Type B pancreatic cell (in vitro differentiated cells): ENCODE measurements around the gene CCDC93. TPM values are rescaled to one million over a fixed set of nuclear protein-coding genes. Genes with fewer than 3 reads are reported as not detected.

ENCODE experiments used
- DNase-seq: peaks from one replicate; pipeline ENCODE4 v3.0.0; 2021; ENCODE audit warnings: mixed read lengths; ENCODE audit not compliant: unreplicated experiment; ENCODE audit errors: extremely low spot score
- H3K27ac Mint-ChIP-seq: 2 replicates; pipeline ENCODE4 v1.8.0; 2021; ENCODE audit warnings: mild to moderate bottlenecking, mixed read lengths
- H3K27me3 Mint-ChIP-seq: 2 replicates; pipeline ENCODE4 v1.8.0; 2021; ENCODE audit warnings: mixed read lengths
- H3K36me3 Mint-ChIP-seq: 2 replicates; pipeline ENCODE4 v1.8.0; 2021; ENCODE audit warnings: mixed read lengths
- H3K4me1 Mint-ChIP-seq: one replicate; pipeline ENCODE4 v1.8.0; 2021; ENCODE audit warnings: mixed read lengths; ENCODE audit not compliant: unreplicated experiment
- H3K4me3 Mint-ChIP-seq: 2 replicates; pipeline ENCODE4 v1.8.0; 2021; ENCODE audit warnings: mild to moderate bottlenecking, mixed read lengths
- H3K9me3 Mint-ChIP-seq: 2 replicates; pipeline ENCODE4 v1.8.0; 2021; ENCODE audit warnings: mixed read lengths
- CTCF ChIP-seq: fragments of 200-600 bp; sonication (generic); conservative IDR thresholded peaks from 2 replicates; pipeline ENCODE4 v1.5.0; 2021; ENCODE audit warnings: antibody characterized with exemption, mild to moderate bottlenecking
- total RNA-seq: library from RNA; stranded (reverse); gene quantifications from 2 replicates; pipeline ENCODE4 v1.2.1, GENCODE V29; 2021; ENCODE audit warnings: low replicate concordance

Gene CCDC93
- total RNA-seq, 1 donor from 2014 or later: 36.7 TPM

GRCh38 chr2:117982376-117983033, 31.4 kb downstream of the CCDC93 start:
- H3K36me3 Mint-ChIP-seq: peaks cover 17% of the 10 kb centered on the region
- no peak for TF ChIP-seq CTCF
- H3K27me3 Mint-ChIP-seq: no peaks in the 10 kb centered on the region
- H3K9me3 Mint-ChIP-seq: no peaks in the 10 kb centered on the region
- H3K27ac Mint-ChIP-seq: no peak overlapping the region
- H3K4me1 Mint-ChIP-seq: peaks cover 4% of the 10 kb centered on the region
- DNase-seq: no peak
- H3K4me3 Mint-ChIP-seq: no peak overlapping the region

GRCh38 chr2:117981810-117982209, 32.1 kb downstream of the CCDC93 start:
- Mint-ChIP-seq H3K4me3 (no peak overlapping the region), H3K4me1 (peaks cover 4% of the 10 kb centered on the region), H3K36me3 (peaks cover 20% of the 10 kb centered on the region), H3K9me3 (no peaks in the 10 kb centered on the region), H3K27ac (no peak overlapping the region), H3K27me3 (no peaks in the 10 kb centered on the region)
- DNase-seq: no peak
- TF ChIP-seq CTCF: no peak

- H3K4me1 Mint-ChIP-seq: peaks cover 4% of the 10 kb centered on the region
- no peak for DNase-seq
- H3K27me3 Mint-ChIP-seq: no peaks in the 10 kb centered on the region
- no peak overlapping the region for H3K4me3 Mint-ChIP-seq
- H3K36me3 Mint-ChIP-seq: peaks cover 25% of the 10 kb centered on the region
- H3K27ac Mint-ChIP-seq: no peak overlapping the region
- TF ChIP-seq CTCF: no peak
- no peaks in the 10 kb centered on the region for H3K9me3 Mint-ChIP-seq
These were observed 32.8 kb downstream of the CCDC93 start for GRCh38 chr2:117980783-117981676.

GRCh38 chr2:117979911-117980701, 33.8 kb downstream of the CCDC93 start:
- DNase-seq: no peak
- Mint-ChIP-seq H3K27me3 (no peaks in the 10 kb centered on the region), H3K9me3 (no peaks in the 10 kb centered on the region), H3K4me1 (peaks cover 4% of the 10 kb centered on the region), H3K4me3 (no peak overlapping the region), H3K36me3 (peaks cover 27% of the 10 kb centered on the region), H3K27ac (no peak overlapping the region)
- TF ChIP-seq CTCF: no peak

- Mint-ChIP-seq H3K36me3 (peaks cover 33% of the 10 kb centered on the region), H3K4me1 (no peaks in the 10 kb centered on the region), H3K27ac (no peak overlapping the region), H3K27me3 (no peaks in the 10 kb centered on the region), H3K4me3 (no peak overlapping the region), H3K9me3 (no peaks in the 10 kb centered on the region)
- no peak for DNase-seq
- TF ChIP-seq CTCF: no peak
These were observed 36.2 kb downstream of the CCDC93 start for GRCh38 chr2:117977696-117978095.
